ENCODE results near the gene RAE1.
A peak's percentile ranks its signal among the peaks of the same experiment; 100 is the strongest.
"Not testable (repeated sequence)": the region's sequence is repeated elsewhere in the genome, so short reads cannot be mapped to it uniquely, and the experiment has no call there.

Gene RAE1

DNA sequence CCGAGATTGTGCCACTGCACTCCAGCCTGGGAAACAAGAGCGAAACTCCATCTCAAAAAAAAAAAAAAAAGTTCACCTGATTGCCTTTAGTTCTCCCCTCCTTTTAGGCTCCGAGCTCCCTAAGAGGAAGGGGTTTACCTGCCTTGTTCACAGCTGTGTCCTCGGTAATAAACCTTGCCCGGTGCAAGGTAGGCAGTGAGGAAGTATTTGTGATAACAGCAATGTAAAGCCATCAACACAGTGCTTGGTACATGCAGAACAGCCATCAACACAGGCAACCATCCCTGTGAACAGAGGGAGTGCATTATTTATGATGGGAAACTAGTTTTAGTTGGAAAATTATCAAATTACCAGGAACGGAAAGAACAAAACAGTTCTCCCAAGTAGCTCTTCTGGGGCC, 23.2 kb upstream of the RAE1 start:
- no peak for FAIRE-seq

DNA sequence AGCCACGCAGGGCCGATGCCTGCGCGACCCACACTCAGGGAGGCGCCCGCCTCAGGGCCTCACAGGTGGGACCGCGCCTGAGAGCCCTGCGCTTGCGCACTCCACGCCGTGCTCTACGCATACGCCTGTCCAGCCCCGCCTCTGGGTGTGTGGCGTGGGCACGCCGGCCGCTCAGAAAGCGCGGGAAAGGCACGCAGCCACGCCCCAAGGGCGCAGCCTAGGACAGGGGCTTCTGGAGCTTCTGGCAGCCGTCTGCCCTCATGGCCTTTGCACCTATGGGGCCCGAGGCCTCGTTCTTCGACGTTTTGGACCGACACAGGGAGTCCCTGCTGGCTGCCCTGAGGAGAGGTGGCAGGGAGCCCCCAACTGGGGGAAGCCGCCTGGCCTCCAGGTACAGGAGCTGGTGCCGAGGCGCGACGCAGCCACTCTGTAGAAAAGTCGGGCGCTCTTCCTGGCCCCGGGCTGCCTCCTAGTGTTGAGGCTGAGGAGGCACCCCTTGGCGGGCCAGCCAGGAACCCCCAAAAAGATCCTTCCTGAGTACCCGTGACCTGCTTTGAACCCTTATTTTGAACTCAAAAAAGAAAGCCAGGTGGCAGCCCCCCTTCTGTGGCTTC, 21.3 kb upstream of the RAE1 start, which contains the start of gene SPO11:
Gene SPO11, plus strand, starts transcription at position 196 of the 614 bp plus-strand sequence. Its CDS starts 65 bp downstream, at position 261.
- FAIRE-seq, result no peak

DNA sequence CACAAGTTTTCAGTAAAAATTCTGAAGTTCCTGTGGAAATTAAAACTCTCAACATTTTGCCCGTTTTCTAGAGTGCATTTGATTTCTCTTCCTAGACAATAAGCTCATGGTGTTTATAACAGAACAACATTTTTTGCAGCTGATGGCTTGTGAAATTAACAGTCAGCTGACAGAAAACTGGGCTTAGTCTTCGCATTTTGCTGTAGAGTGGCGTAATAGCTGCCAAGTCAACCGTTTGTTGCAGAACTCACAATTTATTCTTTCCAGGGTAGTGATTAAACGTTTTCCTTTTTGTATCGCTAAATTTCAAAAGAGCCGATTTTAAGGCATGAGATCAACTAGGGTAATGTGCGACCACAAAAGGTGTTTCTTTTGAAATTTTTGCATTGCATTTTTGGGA, 20.1 kb upstream of the RAE1 start:
- no peak for FAIRE-seq

DNA sequence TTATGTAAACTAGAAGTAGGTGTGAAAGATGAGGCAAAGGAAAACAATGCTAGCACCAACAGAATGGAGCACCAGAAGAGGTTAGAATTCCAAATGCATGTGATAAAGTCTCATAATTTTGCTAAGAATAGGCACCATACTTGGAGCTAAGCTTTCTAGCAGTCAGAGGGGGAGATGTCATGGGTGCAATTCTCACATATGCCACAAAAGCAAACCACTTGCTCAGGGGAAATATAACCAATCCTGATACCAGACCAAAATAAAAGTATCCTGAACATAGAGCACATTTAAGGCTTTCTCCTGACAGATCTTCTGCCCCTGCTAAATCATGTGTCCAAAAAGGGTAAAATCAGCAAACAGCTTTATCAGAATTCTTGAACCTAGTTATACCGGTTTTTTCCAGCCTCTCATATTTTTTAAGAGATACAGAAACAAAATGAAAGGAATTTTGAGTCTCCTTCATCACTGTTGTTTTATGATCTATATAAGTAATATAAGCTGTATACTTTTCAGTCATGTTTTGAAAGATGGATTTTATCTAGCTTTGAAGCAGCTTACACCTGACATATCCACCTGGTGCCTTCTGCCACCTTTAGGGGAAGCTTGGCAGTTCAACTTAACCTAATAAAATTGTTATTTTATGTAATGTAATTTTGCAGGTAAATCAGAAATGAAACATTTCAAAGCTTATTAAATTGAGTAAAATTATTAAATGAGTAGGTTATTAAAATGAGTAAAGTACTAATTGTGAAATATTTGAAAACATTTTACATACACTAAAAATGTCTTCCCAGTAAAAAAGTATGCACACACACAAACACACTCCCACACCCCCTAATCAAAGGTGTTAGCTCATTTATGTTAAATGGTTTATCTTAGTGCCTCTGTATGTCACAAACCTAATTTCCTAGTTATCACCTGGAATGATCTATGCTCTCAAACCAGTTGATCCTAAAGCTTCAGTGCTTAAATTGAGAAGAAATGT, 18.7 kb upstream of the RAE1 start:
- no peak for FAIRE-seq

DNA sequence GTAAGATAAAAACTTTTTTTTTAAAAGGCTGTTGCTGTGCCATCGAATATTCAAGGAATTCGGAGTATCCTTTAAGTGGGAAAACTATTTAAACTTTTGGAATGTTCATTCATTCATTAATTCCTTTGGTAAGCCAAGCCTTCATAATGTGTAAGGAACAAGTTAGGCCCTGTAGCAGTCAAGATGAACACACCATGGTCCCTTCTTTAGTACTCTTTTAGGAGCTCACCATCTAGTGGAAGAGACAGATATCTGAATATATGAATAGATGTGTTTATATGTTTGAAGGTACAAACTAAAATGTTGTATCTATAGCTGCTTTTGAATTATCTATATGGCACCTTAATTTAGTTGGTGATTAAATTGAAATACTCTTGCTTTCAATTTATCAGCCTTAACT, 15.7 kb upstream of the RAE1 start:
- FAIRE-seq, result no peak

DNA sequence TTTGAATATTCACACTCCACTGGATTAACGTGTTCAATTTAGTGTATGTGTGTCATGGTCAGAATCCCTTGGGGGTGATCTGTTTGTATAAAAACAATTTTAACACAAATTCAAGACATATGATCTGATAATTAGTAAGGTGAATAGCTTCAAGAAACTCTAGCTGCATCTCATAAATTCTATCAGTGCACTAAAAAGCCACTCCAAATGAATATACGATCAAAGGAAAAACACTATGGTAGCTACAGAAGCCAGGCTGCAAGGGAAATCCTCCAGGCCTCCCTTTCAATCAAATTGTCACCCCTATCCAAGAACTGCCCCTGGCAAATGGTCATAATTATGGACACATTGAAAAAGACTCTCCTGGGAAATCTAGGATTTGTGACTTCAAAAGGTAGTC, 9.4 kb upstream of the RAE1 start:
- no peak for FAIRE-seq

DNA sequence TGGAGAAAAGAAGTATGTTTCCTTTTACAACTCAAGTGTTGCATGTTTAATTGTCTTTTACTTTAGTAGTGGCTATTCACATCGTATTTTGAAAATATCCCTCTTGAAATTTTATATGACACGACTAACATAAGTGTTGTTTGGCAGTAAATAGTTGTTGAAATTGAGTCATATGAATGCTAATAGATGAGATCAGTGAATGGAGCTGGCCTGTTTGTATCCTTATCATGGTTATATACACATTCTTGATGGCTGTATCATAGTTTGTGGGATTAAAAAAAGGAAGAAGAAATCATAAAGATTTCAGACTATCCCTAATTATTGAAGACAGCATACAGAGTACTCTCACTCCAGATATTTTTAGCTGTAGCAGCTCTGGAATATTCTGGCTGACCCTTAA, 8.2 kb upstream of the RAE1 start:
- FAIRE-seq, result no peak

DNA sequence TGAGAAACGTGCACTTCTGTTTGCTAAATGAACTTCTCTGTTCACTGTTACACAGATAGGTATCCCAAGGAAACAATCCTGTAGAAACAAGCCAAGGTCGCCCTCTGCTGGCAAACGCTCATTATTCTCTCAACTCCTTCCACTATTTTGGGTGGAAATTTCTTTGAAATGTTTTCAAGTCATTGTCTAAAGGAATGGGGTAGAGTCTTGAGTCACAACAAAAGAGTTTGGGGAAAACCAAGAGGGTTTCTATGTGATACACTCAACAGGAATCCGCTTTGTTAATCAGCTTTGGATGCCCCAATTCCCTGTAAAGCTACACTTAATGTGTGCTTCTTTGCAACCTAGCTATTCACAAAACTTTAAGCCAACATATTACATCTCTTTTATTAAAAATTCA, 4.6 kb upstream of the RAE1 start:
- FAIRE-seq, result peak; percentile 84

DNA sequence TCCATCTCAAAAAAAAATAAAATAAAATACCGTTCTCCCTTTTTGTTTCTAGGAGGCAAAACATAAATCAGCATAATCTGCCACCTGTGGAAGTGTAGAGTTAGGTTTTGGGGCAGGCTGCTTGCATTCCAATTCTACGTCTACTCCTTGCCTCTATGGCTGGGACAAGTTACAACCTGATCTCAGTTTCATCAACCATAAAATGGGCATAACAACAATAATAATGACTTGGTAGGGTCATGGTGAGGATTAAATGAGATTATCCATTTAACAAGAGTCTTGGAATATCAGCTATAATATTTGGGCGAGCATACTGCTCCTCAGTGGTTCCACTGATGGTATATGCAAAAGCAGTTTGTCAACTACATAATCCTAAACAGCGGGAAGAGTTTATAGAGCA, 3.7 kb upstream of the RAE1 start:
- no peak for FAIRE-seq

DNA sequence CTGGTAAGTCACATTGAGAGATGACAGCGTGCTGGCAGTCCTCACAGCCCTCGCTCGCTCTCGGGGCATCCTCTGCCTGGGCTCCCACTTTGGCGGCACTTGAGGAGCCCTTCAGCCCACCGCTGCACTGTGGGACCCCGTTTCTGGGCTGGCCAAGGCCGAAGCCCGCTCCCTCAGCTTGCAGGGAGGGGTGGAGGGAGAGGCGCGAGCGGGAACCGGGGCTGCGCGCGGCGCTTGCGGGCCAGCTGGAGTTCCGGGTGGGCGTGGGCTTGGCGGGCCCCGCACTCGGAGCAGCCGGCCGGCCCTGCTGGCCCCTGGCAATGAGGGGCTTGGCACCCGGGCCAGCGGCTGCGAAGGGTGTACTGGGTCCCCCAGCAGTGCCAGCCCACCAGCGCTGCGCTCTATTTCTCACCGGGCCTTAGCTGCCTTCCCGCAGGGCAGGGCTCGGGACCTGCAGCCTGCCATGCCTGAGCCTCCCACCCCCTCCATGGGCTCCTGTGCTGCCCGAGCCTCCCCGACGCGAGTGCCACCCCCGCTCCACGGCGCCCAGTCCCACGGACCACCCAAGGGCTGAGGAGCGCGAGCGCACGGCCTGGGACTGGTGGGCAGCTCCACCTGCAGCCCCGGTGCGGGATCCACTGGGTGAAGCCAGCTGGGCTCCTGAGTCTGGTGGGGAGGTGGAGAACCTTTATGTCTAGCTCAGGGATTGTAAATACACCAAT, 2.7 kb upstream of the RAE1 start:
- FAIRE-seq, result not testable (repeated sequence)

DNA sequence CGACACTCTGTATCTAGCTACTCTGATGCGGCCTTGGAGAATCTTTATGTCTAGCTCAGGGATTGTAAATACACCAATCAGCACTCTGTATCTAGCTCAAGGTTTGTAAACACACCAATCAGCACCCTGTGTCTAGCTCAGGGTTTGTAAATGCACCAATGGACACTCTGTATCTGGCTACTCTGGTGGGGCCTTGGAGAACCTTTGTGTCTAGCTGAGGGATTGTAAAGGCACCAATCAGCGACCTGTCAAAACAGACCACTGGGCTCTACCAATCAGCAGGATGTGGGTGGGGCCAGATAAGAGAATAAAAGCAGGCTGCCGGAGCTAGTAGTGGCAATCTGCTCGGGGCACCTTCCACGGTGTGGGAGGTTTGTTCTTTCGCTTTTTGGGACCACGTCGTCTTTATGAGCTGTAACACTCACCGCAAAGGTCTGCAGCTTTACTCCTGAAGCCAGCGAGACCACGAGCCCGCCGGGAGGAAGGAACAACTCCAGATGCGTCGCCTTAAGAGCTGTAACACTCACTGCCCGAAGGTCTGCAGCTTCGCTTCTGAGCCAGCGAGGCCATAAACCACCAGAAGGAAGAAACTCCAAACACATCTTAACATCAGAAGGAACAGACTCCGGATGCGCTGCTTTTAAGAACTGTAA, 2.0 kb upstream of the RAE1 start:
- not testable (repeated sequence) for FAIRE-seq

DNA sequence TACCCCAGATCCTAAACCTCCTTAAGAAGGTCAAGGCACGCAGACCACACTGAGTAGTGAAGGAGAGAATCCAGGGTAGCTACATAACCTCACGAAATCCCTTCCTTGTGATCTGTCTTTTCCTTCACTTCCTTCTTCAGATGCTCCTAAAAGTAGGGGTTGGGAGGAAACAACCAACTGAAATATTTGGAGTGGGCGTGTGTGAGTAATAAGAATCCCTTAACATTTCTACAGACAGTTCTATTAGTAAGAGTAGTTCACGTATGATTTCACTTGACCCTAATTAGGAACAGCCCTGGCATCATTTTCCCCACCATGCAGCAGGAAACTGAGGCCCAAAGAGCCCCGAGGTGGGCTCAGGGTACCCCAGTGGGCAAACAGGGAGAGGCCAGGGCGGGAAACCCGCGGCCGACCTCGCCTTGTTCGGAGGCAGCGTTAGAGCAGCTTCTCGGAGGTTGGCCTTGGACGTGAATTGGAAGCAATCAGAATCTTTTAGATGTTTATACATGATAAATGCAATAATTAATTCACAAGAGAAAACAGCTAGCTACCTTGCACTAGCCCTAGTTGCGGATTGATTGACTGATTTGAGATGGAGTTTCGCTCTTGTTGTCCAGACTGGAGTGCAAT, 859 bp upstream of the RAE1 start:
- no peak for FAIRE-seq

DNA sequence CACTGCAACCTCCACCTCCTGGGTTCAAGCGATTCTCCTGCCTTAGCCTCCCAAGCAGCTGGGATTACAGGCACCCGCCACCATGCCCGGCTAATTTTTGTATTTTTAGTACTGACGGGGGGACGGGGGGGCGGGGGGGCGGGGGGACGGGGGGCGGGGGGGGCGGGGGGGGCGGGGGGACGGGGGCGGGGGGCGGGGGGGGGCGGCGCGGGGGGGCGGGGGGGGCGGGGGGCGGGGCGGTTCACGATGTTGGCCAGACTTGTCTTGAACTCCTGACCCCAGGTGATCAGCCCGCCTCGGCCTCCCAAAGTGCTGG, 371 bp upstream of the RAE1 start:
- FAIRE-seq, result not testable (repeated sequence)

DNA sequence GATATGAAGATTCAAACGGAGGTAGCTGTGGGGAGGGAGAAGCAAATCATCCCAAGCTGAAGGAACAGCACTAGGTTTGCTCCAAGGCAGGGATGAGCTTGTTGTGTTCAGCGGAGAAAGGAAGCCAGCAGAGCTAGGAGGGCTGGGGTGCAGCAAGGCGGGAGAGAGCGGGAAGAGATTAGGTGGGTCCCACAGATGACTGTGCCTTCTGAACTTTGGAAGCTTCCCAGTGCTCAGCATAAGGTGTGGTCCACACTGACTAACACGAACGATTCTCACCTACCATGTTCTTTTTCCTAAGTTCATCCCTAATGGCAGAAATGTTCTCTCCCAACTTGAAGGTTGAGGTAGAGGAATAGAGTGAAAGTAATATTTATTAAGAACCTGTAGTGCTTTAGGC, 1.2 kb downstream of the RAE1 start:
- FAIRE-seq, result no peak

DNA sequence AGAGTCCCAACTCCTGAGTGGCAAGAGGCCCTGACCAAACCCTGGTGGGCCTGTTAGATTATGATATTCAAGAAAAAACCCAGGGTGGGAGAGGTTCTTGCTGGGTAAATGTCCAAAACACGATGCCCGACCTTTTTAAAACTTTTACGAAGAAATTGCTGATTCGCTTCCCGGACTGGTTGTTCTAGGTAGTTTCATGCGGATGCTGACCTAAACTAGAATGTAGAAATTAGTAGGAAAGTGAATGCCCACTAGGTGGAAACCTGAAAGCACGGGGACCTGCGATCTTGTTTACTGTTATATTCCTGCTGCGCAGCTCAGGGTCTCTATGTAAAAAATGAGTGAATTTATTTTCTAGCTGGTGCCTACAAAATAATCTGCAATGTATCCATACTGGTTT, 2.3 kb downstream of the RAE1 start:
- FAIRE-seq, result no peak

DNA sequence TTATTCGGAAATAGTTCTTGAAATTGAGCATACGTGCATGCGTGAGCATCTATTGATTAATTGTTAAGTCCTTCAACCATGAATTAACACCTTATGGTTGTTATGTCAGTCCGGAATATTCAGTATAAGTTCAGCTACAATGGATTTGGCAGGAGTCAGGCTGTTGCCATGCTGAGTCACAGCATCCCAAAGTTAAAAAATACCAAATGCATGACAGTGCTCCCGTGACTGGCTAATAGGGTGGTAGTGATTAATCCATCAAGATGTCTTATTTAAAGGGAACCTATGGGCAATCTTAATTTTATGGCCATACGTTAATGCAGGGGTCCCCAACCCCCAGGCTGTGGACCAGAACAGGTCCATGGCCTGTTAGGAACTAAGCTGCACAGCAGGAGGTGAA, 10.5 kb downstream of the RAE1 start:
- no peak for FAIRE-seq

DNA sequence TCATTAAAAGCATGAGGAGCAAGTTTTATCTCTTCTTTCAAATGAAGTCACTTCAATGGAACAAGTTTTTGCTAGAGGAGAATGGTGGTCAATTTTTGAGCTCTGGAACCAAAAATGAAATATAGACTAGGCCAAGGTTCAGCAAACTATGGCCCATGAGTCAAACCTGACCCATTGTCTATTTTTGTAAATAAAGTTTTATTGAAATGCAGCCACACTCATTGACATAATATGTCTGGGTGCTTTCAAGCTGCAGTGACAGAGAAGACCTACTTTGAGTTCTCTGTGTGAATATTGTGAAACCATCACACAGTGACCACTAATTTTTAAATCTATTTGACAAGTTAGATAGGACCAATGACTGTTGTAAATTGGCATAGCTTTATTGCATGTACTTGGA, 13.4 kb downstream of the RAE1 start:
- FAIRE-seq, result no peak

DNA sequence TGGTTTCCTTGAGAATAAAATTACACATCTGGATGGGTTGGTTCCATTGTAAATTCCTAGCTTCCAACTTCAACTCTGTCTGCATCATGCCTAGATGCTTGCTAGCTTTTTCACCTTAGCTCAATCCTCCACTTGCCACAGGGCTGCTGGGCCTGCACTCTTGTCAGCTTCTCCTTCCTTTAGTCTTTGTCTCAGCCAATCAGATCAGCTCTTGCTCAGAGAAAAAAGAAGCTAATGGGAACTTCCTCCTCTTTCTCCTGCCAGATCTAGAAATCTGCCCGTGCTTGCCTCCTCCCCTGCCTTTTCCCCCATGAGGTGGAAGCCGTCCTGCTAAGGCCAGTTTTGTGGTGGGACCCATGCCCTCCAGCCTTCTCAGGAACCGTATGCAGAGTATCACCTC, 18.5 kb downstream of the RAE1 start:
- no peak for FAIRE-seq

DNA sequence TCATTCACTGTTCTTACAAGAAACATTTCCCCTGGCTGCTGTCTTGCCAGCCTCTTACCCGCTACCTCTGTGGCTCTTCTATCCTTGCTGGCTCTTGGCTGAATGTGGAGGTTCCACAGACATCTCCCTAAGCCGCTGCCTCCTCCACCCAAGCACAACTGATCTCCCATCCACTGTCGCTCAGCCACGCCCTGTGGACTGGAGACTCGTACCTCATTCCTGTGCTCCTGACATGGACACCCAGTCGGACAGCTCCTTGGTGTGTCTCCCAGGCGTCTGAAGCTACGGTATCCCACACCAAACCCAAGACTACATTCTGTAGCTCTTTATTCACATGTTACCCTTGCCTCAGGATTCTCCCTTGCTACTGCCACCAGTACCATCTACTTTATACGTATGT, 19.3 kb downstream of the RAE1 start:
- no peak for FAIRE-seq

DNA sequence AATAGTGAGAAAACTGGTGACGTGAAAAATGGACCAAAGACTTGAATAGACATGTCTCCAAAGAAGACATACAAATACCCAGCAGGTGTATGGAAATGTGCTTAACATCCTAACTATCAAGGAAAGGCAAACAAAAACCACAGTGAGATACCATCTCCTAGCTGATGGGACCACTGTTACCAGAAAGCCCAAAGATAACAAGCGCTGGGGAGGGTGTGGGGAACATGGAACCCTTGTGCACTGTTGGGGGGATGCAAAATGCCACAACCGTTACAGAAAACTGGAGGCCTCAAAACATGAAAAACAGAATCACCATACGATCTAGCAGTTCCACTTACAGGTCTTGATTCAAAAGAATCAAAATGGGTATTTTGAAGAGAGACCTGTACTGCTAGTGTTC, 20.3 kb downstream of the RAE1 start:
- FAIRE-seq, result no peak

DNA sequence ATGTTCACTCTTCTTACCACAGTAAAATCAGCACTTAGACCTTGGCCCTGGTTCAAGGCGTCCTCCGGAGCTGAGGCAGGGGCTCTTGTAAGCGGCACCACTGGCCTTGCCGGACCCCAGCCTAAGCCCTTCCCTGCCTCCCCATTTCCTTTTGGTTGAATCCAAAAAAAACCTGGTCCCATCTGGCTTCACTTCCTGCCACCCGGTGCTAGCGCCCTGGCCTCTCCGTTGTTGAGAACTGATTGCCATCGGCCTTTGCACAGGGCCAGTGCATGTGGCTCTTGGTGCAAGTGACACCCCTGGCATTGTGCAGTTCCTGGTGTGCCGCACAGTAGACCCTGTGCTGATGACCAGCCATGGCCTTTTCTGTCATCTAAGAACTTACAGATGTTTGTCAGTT, 21.1 kb downstream of the RAE1 start:
- FAIRE-seq, result no peak

DNA sequence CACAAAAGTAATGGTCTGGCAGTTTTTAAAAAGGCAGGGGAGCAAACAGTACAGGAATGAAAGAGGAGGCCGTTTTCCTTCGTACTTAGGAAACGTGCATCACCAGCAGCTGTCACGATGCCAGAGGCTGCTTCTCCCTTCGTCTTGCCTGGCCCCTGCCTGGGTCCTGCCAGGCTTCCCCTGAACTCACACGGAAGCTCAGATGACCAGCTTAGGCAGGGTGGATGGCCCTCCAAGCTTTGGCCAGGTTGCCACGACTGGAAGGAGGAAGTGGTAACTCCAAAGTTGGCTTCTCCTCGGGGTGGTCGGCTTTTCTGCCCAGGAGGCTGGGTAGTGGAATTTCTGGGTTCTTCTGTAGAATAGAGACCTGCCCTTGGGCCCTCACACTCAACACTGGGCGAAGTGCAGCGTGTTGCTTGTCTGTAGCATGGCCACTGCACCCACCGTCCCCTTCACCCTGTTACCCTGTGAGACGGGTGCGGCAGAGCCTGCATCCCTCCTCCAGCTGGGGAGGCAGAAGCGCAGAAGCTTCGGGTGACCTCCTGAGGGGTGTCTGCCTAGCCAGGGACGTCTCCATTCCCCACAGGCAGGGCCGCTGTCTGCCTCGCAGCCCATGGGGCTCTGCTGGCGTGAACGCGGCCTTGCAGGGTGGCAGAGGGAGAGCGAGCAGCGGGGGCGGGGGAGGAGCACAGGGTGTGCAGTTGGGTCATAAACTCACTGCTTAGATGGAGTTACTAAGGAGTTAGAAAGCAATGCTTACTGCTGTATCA, 21.7 kb downstream of the RAE1 start:
- no peak for FAIRE-seq

Measured in islet of Langerhans (tissue), 1 donor.